Measurements from ENCODE around the gene AGAP3. TPM values are rescaled to one million over a fixed set of nuclear protein-coding genes. Genes with fewer than 3 reads are reported as not detected.

The AGAP3 gene
- total and polyA plus RNA-seq, 9 donors = 22.3 to 125 (median 79.9) TPM

GRCh38 chr7:151178236-151178635, 92.0 kb downstream of the AGAP3 start:
- no peaks in the 10 kb centered on the region for H3K27me3 ChIP-seq
- intact Hi-C loops (cut with DNase I) = loop anchor here in 1 of 4 donors (5.0 kb wide), 1 partner anchor 51 kb away; no protein-coding TSS in a partner anchor
- no peak overlapping the region for H3K4me3 ChIP-seq
- H3K9me3 ChIP-seq = no peaks in the 10 kb centered on the region
- TF ChIP-seq EP300 (IDR thresholded peaks at IDR 0.05) = no peak
- TF ChIP-seq POLR2A (IDR thresholded peaks at IDR 0.05) = no peak
- no peak for TF ChIP-seq CTCF (IDR thresholded peaks at IDR 0.05)
- WGBS, 3 donors = 90 to 97% (median 91%) methylated on average over 9 of the region's 9 CpGs
- H3K27ac ChIP-seq = no peak overlapping the region
- no peaks in the 10 kb centered on the region for H3K4me1 ChIP-seq (ENCODE audit: insufficient read depth)
- DNase-seq = no peak
- no peaks in the 10 kb centered on the region for H3K36me3 ChIP-seq

DNA sequence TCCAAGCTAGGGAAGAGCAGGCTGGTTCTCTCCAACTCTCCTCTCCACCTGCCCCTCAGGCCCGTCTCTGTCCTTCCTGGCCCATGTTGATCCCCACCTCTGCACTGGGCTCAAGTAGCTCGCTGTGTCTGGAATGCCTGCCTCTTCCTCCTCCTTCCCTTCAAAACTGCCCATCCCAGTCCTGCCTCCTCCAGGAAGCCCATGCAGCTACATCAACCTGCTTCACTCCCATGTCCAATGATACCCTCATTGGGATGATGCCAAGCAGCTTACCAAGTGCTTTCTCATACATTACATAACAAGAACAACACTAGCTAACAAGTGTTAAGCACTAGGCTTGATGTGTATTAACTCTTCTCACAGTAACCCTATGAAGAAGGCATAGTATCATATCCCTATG, 92.6 kb downstream of the AGAP3 start:
- Histone ChIP-seq H3K27ac (no peak overlapping the region), H3K4me1 (ENCODE audit: insufficient read depth) (no peaks in the 10 kb centered on the region), H3K9me3 (no peaks in the 10 kb centered on the region), H3K36me3 (no peaks in the 10 kb centered on the region), H3K27me3 (no peaks in the 10 kb centered on the region), H3K4me3 (no peak overlapping the region)
- no peak for TF ChIP-seq CTCF (IDR thresholded peaks at IDR 0.05)
- no peak for TF ChIP-seq POLR2A (IDR thresholded peaks at IDR 0.05)
- intact Hi-C loops (cut with DNase I) = loop anchor here in 1 of 4 donors (5.0 kb wide), 1 partner anchor 52 kb away; no protein-coding TSS in a partner anchor
- 59 to 67% (median 63%) methylated on average over 2 of the region's 2 CpGs for whole genome bisulfite sequencing, 3 donors
- no peak for DNase-seq

DNA sequence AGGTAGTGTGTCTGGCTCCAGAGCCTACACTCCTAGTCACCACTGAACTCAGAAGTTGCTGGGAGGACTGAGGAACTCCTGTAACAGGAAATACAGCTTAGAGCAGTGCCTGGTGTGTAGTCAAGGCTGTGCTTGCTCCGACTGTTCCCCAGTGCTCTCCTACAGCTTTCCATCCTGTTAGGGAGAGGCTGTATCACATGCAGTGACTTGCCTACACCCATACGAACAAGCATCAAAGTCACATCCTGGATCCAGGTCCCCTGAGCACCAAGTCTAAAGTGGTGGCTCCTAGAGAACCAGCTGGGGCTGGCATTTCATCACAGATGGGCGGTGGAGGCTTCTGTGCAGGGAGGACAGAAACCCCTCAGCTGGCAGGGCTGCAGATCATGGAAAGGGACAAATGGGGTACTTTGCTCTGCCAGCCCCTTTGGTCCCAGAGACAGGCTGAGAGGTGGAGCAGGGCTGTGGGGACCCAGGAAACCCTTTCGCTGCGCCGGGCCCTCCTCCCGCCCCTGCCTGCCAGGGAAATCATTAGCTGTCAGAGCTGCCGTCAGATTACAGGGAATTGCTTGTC, 93.1 kb downstream of the AGAP3 start:
- H3K4me1 ChIP-seq (ENCODE audit: insufficient read depth) = no peaks in the 10 kb centered on the region
- H3K4me3 ChIP-seq = no peak overlapping the region
- no peaks in the 10 kb centered on the region for H3K9me3 ChIP-seq
- H3K36me3 ChIP-seq = no peaks in the 10 kb centered on the region
- H3K27ac ChIP-seq = no peak overlapping the region
- intact Hi-C loops (cut with DNase I) = loop anchor here in 1 of 4 donors (5.0 kb wide), 1 partner anchor 52 kb away; no protein-coding TSS in a partner anchor
- TF ChIP-seq EP300 (IDR thresholded peaks at IDR 0.05) (no peak), CTCF (IDR thresholded peaks at IDR 0.05) (no peak), POLR2A (IDR thresholded peaks at IDR 0.05) (no peak)
- WGBS, 3 donors = 83% methylated on average over 8 of the region's 8 CpGs
- H3K27me3 ChIP-seq = no peaks in the 10 kb centered on the region
- DNase-seq = no peak

GRCh38 chr7:151179946-151180345, 93.7 kb downstream of the AGAP3 start:
- Histone ChIP-seq H3K27ac (no peak overlapping the region), H3K4me1 (ENCODE audit: insufficient read depth) (no peaks in the 10 kb centered on the region), H3K4me3 (no peak overlapping the region), H3K27me3 (no peaks in the 10 kb centered on the region), H3K9me3 (no peaks in the 10 kb centered on the region), H3K36me3 (no peaks in the 10 kb centered on the region)
- intact Hi-C loops (cut with DNase I) = loop anchor here in 1 of 4 donors (5.0 kb wide), 1 partner anchor 53 kb away; no protein-coding TSS in a partner anchor
- 72 to 75% (median 74%) methylated on average over 4 of the region's 4 CpGs for WGBS, 3 donors
- no peak for DNase-seq
- TF ChIP-seq EP300 (IDR thresholded peaks at IDR 0.05) = no peak
- no peak for TF ChIP-seq CTCF (IDR thresholded peaks at IDR 0.05)
- no peak for TF ChIP-seq POLR2A (IDR thresholded peaks at IDR 0.05)

All from ovary (tissue), 9 donors.